Fibroblast of lung (primary cell): ENCODE data around the gene OR8J1. TPM values are rescaled to one million over a fixed set of nuclear protein-coding genes. Genes with fewer than 3 reads are reported as not detected.

ENCODE experiments used
- DNase-seq, 2 donors: peaks; one replicate each; pipeline versions ENCODE4 v3.0.0 to v3.0.0-alpha.2; 2010; ENCODE audit warnings: low read depth in 2 of 2
- H2AFZ ChIP-seq: 2 replicates; pipeline ENCODE4 v1.5.1; 2012; ENCODE audit warnings: low read length, control low read depth, inconsistent platforms
- H3K27ac ChIP-seq: 2 replicates; pipeline ENCODE4 v1.5.1; 2011; ENCODE audit warnings: low read length, control low read depth; ENCODE audit not compliant: insufficient read depth
- H3K27me3 ChIP-seq: 2 replicates; pipeline ENCODE4 v1.5.1; 2011; ENCODE audit warnings: mild to moderate bottlenecking, low read length; ENCODE audit not compliant: control insufficient read depth, insufficient read depth
- H3K36me3 ChIP-seq: 2 replicates; pipeline ENCODE4 v1.5.1; 2011; ENCODE audit warnings: low read length; ENCODE audit not compliant: control insufficient read depth, insufficient read depth
- H3K4me1 ChIP-seq: 2 replicates; pipeline ENCODE4 v1.5.1; 2011; ENCODE audit warnings: low read length; ENCODE audit not compliant: control insufficient read depth, insufficient read depth; ENCODE audit errors: extremely low read depth
- H3K4me2 ChIP-seq: 2 replicates; pipeline ENCODE4 v1.5.1; 2011; ENCODE audit warnings: low read length, control low read depth; ENCODE audit not compliant: insufficient read depth; ENCODE audit errors: extremely low read depth
- H3K4me3 ChIP-seq, 4 experiments: fragments of 200-600 bp in 1 of 4; sonication (generic) in 1 of 4; replicated peaks in 1 of 4; 2 replicates each; pipeline ENCODE4 v1.5.1; 2011 to 2016; ENCODE audit warnings: low read length in 4 of 4, low read depth in 3 of 4, mild to moderate bottlenecking in 3 of 4, control low read depth in 2 of 4, inconsistent platforms in 1 of 4, mixed read lengths in 1 of 4; ENCODE audit not compliant: insufficient read depth in 1 of 4; ENCODE audit errors: control extremely low read depth in 1 of 4
- H3K79me2 ChIP-seq: 2 replicates; pipeline ENCODE4 v1.5.1; 2012; ENCODE audit warnings: mild to moderate bottlenecking, low read length, inconsistent platforms; ENCODE audit not compliant: control insufficient read depth, insufficient read depth
- H3K9ac ChIP-seq: 2 replicates; pipeline ENCODE4 v1.5.1; 2011; ENCODE audit warnings: mild to moderate bottlenecking, low read length, control low read depth; ENCODE audit not compliant: insufficient read depth
- H3K9me3 ChIP-seq: 2 replicates; pipeline ENCODE4 v1.5.1; 2012; ENCODE audit warnings: low read depth, low read length; ENCODE audit not compliant: control insufficient read depth, insufficient read depth
- H4K20me1 ChIP-seq: 2 replicates; pipeline ENCODE4 v1.5.1; 2011; ENCODE audit warnings: low read length; ENCODE audit not compliant: control insufficient read depth, insufficient read depth; ENCODE audit errors: extremely low read depth
- EZH2 ChIP-seq: IDR thresholded peaks from 2 replicates; pipeline ENCODE4 v1.5.1; 2012; ENCODE audit warnings: low read length, control low read depth, mild to moderate bottlenecking; ENCODE audit errors: missing control alignments
- polyA plus RNA-seq, 2 donors: library from polyadenylated mRNA; depleted of rRNA in 1 of 2; stranded (reverse) in 1 of 2; unstranded in 1 of 2; fragments of >200 nt; gene quantifications; 2 replicates each; pipeline ENCODE4 v1.2.1, GENCODE V29; 2011 to 2012; ENCODE audit warnings: missing spikeins in 1 of 2
- total RNA-seq: library from RNA; depleted of rRNA; stranded (reverse); fragments of >200 nt; gene quantifications from 2 replicates; pipeline ENCODE4 v1.2.1, GENCODE V29; 2014
- TF ChIP-seq, protein P1 (sequence below), 2 donors: IDR thresholded peaks in 1 of 2; conservative IDR thresholded peaks in 1 of 2; 1 replicate in 1 of 2; 2 replicates in 1 of 2; pipeline ENCODE4 v1.5.1; 2011 to 2012; ENCODE audit warnings: low read length in 2 of 2, control low read depth in 1 of 2, inconsistent platforms in 1 of 2, low read depth in 1 of 2, mild to moderate bottlenecking in 1 of 2

Gene OR8J1
- total and polyA plus RNA-seq, 2 donors (not counting 1 experiment from before 2014, with no cell fraction given) = not detected

DNA sequence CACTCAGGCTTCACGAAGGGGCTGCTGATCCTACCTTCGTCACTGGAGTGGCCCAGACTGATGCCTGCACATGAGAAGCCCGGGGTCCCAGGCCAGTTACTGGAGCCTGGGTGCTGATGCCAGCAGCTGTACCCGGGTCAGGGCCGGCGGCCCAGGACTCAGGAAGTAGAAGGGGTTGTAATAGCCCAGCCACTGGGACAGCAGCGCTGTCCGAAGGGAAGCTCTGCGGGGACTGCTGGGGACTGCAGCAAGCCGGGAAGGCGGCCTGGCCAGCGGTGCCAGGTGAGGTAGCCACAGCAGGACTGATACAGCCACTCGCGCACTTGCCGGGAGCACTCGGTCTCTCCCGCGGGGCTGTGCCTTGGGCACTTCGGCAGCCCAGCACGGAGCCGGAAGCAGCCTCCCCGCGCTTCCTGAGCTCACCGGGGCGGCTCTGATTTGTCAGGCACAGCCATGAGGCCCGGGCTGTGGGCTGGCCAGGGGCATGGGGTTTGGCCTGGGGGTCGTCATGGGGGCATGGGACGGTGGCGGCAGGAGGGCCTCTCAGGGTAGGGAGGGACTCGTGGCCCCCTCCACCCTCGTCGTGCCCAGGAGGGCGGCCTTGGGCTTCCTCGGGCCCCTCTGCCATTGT, 22.1 kb upstream of the OR8J1 start:
- Histone ChIP-seq H3K4me3 (no peak overlapping the region), H3K36me3 (no peaks in the 10 kb centered on the region), H3K27ac (no peak overlapping the region), H3K79me2 (no peaks in the 10 kb centered on the region), H3K9ac (no peak overlapping the region), H3K9me3 (no peaks in the 10 kb centered on the region), H2AFZ (no peak overlapping the region), H4K20me1 (no peaks in the 10 kb centered on the region), H3K4me1 (no peaks in the 10 kb centered on the region), H3K4me2 (no peak overlapping the region), H3K27me3 (no peaks in the 10 kb centered on the region)
- no peak for TF ChIP-seq EZH2
- DNase-seq = no peak

DNA sequence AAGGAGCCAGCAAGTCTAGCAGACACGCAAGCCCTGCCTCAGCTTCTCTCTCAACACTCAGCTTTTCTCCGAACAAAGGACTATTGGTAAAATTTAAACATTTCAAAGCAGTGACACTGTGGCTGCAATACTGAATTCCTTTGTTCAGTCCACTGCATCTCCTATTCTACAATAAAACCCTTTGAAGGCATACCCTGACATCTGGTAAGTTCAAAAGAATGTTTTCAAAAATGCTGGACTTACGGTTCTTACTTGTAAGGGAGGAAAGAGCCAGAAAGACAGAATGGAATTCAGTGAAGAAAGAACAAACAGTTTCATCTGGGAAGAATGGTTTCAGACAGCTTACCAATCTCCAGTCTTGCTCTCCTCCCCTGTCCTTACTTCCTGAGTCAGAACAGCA, 20.9 kb upstream of the OR8J1 start:
- Histone ChIP-seq H3K4me1 (no peaks in the 10 kb centered on the region), H3K4me2 (no peak overlapping the region), H3K79me2 (no peaks in the 10 kb centered on the region), H3K27me3 (no peaks in the 10 kb centered on the region), H3K9me3 (no peaks in the 10 kb centered on the region), H4K20me1 (no peaks in the 10 kb centered on the region), H3K27ac (no peak overlapping the region), H3K9ac (no peak overlapping the region), H3K36me3 (no peaks in the 10 kb centered on the region), H2AFZ (no peak overlapping the region), H3K4me3 (no peak overlapping the region)
- DNase-seq = no peak
- no peak for TF ChIP-seq EZH2

DNA sequence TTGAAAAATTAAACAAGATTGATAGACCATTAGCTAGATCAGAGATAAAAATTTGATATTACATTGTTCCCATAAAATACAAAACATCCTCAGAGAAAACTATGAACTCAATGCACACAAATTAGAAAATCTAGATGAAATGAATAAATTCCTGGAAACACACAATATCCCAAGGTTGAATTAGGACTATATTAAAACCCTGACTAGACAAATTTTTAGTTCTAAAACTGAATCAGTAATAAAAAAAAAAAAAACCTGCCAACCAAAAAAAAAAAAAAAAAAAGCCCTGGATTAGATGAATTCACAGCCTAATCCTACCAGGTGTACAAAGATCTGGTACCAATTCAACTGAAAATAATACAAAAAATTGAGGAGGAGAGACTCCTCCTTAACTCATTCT, 13.8 kb upstream of the OR8J1 start:
- Histone ChIP-seq H3K36me3 (no peaks in the 10 kb centered on the region), H2AFZ (no peak overlapping the region), H3K27me3 (no peaks in the 10 kb centered on the region), H3K9me3 (no peaks in the 10 kb centered on the region), H3K27ac (no peak overlapping the region), H3K4me2 (no peak overlapping the region), H3K4me1 (no peaks in the 10 kb centered on the region), H3K79me2 (no peaks in the 10 kb centered on the region), H4K20me1 (no peaks in the 10 kb centered on the region), H3K9ac (no peak overlapping the region), H3K4me3 (no peak overlapping the region)
- no peak for TF ChIP-seq EZH2
- TF ChIP-seq, protein P1, sequence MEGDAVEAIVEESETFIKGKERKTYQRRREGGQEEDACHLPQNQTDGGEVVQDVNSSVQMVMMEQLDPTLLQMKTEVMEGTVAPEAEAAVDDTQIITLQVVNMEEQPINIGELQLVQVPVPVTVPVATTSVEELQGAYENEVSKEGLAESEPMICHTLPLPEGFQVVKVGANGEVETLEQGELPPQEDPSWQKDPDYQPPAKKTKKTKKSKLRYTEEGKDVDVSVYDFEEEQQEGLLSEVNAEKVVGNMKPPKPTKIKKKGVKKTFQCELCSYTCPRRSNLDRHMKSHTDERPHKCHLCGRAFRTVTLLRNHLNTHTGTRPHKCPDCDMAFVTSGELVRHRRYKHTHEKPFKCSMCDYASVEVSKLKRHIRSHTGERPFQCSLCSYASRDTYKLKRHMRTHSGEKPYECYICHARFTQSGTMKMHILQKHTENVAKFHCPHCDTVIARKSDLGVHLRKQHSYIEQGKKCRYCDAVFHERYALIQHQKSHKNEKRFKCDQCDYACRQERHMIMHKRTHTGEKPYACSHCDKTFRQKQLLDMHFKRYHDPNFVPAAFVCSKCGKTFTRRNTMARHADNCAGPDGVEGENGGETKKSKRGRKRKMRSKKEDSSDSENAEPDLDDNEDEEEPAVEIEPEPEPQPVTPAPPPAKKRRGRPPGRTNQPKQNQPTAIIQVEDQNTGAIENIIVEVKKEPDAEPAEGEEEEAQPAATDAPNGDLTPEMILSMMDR (conservative IDR thresholded peaks at IDR 0.05 in 1 of 2, IDR thresholded peaks at IDR 0.05 in 1 of 2; ENCODE audit: low read depth in 1 of 2, low read length in 2 of 2) = no peak
- DNase-seq = no peak

DNA sequence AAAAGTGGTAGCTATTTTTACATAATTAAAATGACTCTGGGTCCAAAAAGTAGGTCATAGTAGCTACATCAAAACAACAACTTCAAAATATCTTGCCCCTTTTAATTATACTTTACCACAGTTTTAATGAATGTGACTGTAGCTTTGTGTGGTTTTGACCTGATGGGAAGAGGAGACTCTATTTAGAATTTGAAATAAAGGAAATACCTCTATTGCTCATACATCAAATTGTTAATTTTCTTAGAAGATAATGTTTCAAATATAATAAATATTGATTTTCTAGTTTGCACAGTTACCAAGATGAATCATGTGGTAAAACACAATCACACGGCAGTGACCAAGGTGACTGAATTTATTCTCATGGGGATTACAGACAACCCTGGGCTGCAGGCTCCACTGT, 8.4 kb upstream of the OR8J1 start, which contains the start of gene OR8K1:
Gene OR8K1, plus strand, starts transcription at position 301 of the 400 bp plus-strand sequence. Its CDS starts 0 bp downstream, at position 301.
- H3K4me2 ChIP-seq = no peak within 1 kb of the TSS
- no peaks in the 10 kb centered on the region for H3K36me3 ChIP-seq
- no peak for DNase-seq
- no peak within 1 kb of the TSS for H2AFZ ChIP-seq
- no peaks in the 10 kb centered on the region for H3K9me3 ChIP-seq
- no peak within 1 kb of the TSS for H3K27ac ChIP-seq
- TF ChIP-seq EZH2 = no peak
- TF ChIP-seq, protein P1 (conservative IDR thresholded peaks at IDR 0.05 in 1 of 2, IDR thresholded peaks at IDR 0.05 in 1 of 2; ENCODE audit: low read depth in 1 of 2, low read length in 2 of 2) = no peak
- no peak within 1 kb of the TSS for H3K9ac ChIP-seq
- no peak within 1 kb of the TSS for H3K4me3 ChIP-seq
- no peaks in the 10 kb centered on the region for H3K27me3 ChIP-seq
- no peaks in the 10 kb centered on the region for H3K79me2 ChIP-seq
- H4K20me1 ChIP-seq = no peaks in the 10 kb centered on the region
- no peaks in the 10 kb centered on the region for H3K4me1 ChIP-seq
